ENCODE measurements around the gene SUSD4. TPM values are rescaled to one million over a fixed set of nuclear protein-coding genes. Genes with fewer than 3 reads are reported as not detected.

The SUSD4 gene
- total and polyA plus RNA-seq, 10 of the 15 experiments (the other 5 are each of a cell fraction or from before 2014, with no cell fraction given) = 0.13 to 1.1 (median 0.26) TPM; not detected in 3

- ChIA-PET POLR2A (no interaction called here), SMC1A (ENCODE audit: uncharacterized antibody, unreplicated experiment) (no interaction called here), RAD21 (ENCODE audit: unreplicated experiment) (interaction anchor here (1.2 kb wide), 1 partner anchor 76 kb away, joined by 3 read pairs; no protein-coding TSS in a partner anchor), CTCF (interaction anchor here (0.5 to 1.2 kb wide), 2 partner anchors 31 to 76 kb away, joined by 3 to 4 read pairs; no protein-coding TSS in a partner anchor)
- H3K4me2 ChIP-seq (ENCODE audit: control insufficient read depth, insufficient read depth) = no peak overlapping the region
- intact Hi-C loops (cut with micrococcal nuclease; ENCODE audit: unreplicated experiment) = no loop called here
- H4K20me1 ChIP-seq (ENCODE audit: control insufficient read depth, insufficient read depth) = no peaks in the 10 kb centered on the region
- ATAC-seq = no peak
- TF ChIP-seq POU2F2 (IDR thresholded peaks at IDR 0.05; ENCODE audit: borderline replicate concordance, low read depth, low read length) (no peak), LARP7 (IDR thresholded peaks at IDR 0.05) (no peak), SUZ12 (IDR thresholded peaks at IDR 0.05; ENCODE audit: unreplicated experiment) (no peak), CHD2 (IDR thresholded peaks at IDR 0.05; ENCODE audit: borderline replicate concordance, low read depth, low read length) (no peak), NFYB (IDR thresholded peaks at IDR 0.05; ENCODE audit: insufficient read depth, low read depth, low read length) (no peak), E2F8 (IDR thresholded peaks at IDR 0.05; ENCODE audit: low read depth, partially characterized antibody) (no peak), MTA3 (IDR thresholded peaks at IDR 0.05; ENCODE audit: borderline replicate concordance, low read length) (no peak), NFXL1 (IDR thresholded peaks at IDR 0.05; ENCODE audit: borderline replicate concordance) (no peak), MTA2 (IDR thresholded peaks at IDR 0.05; ENCODE audit: low read depth) (no peak), SREBF1 (IDR thresholded peaks at IDR 0.05; ENCODE audit: low read length) (no peak), BMI1 (IDR thresholded peaks at IDR 0.05; ENCODE audit: borderline replicate concordance) (no peak), TARDBP (IDR thresholded peaks at IDR 0.05; ENCODE audit: borderline replicate concordance) (no peak), STAT1 (conservative IDR thresholded peaks at IDR 0.05) (no peak), DPF2 (IDR thresholded peaks at IDR 0.05) (no peak), NFYA (IDR thresholded peaks at IDR 0.05; ENCODE audit: borderline replicate concordance, low read depth, low read length) (no peak)
- H2AFZ ChIP-seq (ENCODE audit: control insufficient read depth, low read depth, low read length) = no peak overlapping the region
- no TSS peak for BruUV-seq (replicated peaks)
- no peaks in the 10 kb centered on the region for H3K4me1 ChIP-seq (ENCODE audit: control insufficient read depth, insufficient read depth, low read length)
- no peaks in the 10 kb centered on the region for H3K36me3 ChIP-seq (ENCODE audit: control insufficient read depth in 2 of 2, insufficient read depth in 2 of 2, low read length in 1 of 2)
- no peaks in the 10 kb centered on the region for H3K79me2 ChIP-seq (ENCODE audit: control insufficient read depth, insufficient read depth, low read length)
- no peaks in the 10 kb centered on the region; a peak in 1 of 4 replicates for H3K27me3 ChIP-seq (replicated peaks in 1 of 2; ENCODE audit: control insufficient read depth in 2 of 2, insufficient read depth in 2 of 2, low read length in 1 of 2)
- H3K9ac ChIP-seq (ENCODE audit: control insufficient read depth, insufficient read depth, low read length) = no peak overlapping the region
- 48% methylated on average over 7 of the region's 7 CpGs for WGBS (ENCODE audit: insufficient coverage, insufficient replicate concordance, low lambda C conversion rate, missing lambda C conversion rate)
- H3K9me3 ChIP-seq (replicated peaks; ENCODE audit: control insufficient read depth, insufficient read depth, low read length) = no peaks in the 10 kb centered on the region
- FAIRE-seq = no peak
- no peak overlapping the region for H3K27ac ChIP-seq (ENCODE audit: control insufficient read depth, insufficient read depth)
- DNase-seq (ENCODE audit: low read depth, low spot score) = no peak
- in situ Hi-C loops (cut with MboI) = no loop called here
- no peak overlapping the region for H3K4me3 ChIP-seq
Measured at GRCh38 chr1:223209293-223209898, 154.6 kb downstream of the SUSD4 start.

Data from GM12878 (cell line).